Measurements from ENCODE around the gene NAV2. TPM values are rescaled to one million over a fixed set of nuclear protein-coding genes. Genes with fewer than 3 reads are reported as not detected.
A peak's percentile ranks its signal among the peaks of the same experiment; 100 is the strongest.
"Not testable (repeated sequence)": the region's sequence is repeated elsewhere in the genome, so short reads cannot be mapped to it uniquely, and the experiment has no call there.

NAV2 gene
- total RNA-seq, 1 donor = 11.2 TPM

GRCh38 chr11:20127671-20128527 is 415.3 kb downstream of the NAV2 start:
- H3K4me3 ChIP-seq (ENCODE audit: low read depth, low read length) = no peak overlapping the region
- DNase-seq (ENCODE audit: low read depth) = peak; percentile 68
- TF ChIP-seq, protein P1, sequence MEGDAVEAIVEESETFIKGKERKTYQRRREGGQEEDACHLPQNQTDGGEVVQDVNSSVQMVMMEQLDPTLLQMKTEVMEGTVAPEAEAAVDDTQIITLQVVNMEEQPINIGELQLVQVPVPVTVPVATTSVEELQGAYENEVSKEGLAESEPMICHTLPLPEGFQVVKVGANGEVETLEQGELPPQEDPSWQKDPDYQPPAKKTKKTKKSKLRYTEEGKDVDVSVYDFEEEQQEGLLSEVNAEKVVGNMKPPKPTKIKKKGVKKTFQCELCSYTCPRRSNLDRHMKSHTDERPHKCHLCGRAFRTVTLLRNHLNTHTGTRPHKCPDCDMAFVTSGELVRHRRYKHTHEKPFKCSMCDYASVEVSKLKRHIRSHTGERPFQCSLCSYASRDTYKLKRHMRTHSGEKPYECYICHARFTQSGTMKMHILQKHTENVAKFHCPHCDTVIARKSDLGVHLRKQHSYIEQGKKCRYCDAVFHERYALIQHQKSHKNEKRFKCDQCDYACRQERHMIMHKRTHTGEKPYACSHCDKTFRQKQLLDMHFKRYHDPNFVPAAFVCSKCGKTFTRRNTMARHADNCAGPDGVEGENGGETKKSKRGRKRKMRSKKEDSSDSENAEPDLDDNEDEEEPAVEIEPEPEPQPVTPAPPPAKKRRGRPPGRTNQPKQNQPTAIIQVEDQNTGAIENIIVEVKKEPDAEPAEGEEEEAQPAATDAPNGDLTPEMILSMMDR (IDR thresholded peaks at IDR 0.05; ENCODE audit: insufficient read depth, low read depth, low read length) = peak; percentile 85

- DNase-seq (ENCODE audit: low read depth); H3K4me3 ChIP-seq (ENCODE audit: low read depth, low read length): not testable (repeated sequence)
Observed at GRCh38 chr11:20128528-20128825, 415.8 kb downstream of the NAV2 start.

DNA sequence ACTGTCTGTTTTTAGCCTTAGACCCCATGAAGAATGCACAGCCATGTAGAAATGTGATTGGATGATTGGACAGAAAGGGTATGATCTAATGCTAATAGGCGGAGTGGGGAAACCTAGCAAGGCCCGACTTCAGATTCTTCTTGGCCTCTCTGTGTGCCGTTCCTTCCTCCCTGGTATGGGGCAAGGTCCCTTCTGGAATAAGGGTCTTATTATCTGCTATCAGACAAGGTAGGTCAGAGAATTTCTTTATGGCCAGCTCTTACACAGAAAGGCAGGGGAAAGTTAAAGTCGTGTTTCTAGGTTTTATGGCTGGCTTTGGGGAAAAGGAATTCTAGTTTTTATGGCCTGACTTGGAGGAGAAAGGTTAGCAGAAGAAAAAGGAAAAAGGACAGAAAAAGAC is 417.0 kb downstream of the NAV2 start:
- TF ChIP-seq, protein P1 (IDR thresholded peaks at IDR 0.05; ENCODE audit: insufficient read depth, low read depth, low read length) = no peak
- no peak for DNase-seq (ENCODE audit: low read depth)
- no peak overlapping the region for H3K4me3 ChIP-seq (ENCODE audit: low read depth, low read length)

DNA sequence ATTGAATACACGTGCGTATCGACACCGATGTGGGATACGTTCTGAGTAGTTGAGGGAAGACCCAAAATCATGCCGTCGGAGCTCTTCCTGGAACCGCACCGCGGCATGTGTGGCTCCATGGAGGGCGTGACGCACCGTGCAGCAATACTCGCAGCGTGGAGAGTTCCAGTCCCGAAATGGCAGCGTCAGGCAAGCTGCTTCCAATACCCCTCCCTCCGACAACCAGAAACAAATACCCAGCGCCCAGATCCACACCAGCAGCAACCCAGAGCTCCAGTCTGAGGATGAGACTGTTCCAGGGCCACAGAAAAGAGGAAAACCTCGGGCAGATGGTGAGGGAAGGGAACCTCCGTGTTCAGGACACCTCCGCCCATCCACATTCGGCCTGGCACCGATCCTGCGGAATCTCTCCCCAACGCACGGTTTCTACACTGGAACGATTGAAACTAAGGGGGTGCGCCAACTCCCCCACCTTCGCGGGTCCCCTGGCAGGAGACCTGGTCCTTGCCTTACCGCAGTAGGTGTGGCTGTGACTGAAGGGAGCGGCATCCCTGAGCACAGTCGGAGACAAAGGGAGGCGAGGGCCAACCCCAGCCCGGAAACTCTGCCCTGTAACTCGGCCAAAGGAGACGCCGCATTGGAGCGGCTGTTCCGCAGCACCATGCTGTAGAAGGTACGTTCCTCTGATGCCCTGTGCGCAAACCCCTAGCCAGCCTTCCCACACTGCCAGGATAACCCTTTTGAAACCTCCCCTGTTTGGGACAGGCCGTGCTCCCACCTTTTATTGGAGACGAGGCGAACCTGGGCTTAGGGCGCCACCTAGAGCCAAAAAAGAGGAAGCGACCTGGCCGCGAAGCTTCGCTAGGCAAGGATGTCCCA is 419.4 kb downstream of the NAV2 start:
- peak overlapping the region; percentile 51 for H3K4me3 ChIP-seq (ENCODE audit: low read depth, low read length)
- TF ChIP-seq, protein P1 (IDR thresholded peaks at IDR 0.05; ENCODE audit: insufficient read depth, low read depth, low read length) = peak; percentile 92
- peak; percentile 53 for DNase-seq (ENCODE audit: low read depth)

- no peak for DNase-seq (ENCODE audit: low read depth)
- TF ChIP-seq, protein P1 (IDR thresholded peaks at IDR 0.05; ENCODE audit: insufficient read depth, low read depth, low read length) = no peak
- H3K4me3 ChIP-seq (ENCODE audit: low read depth, low read length) = peak overlapping the region; percentile 51
Observed at GRCh38 chr11:20132667-20133039, 420.0 kb downstream of the NAV2 start.

- peak; percentile 57 for DNase-seq (ENCODE audit: low read depth)
- TF ChIP-seq, protein P1 (IDR thresholded peaks at IDR 0.05; ENCODE audit: insufficient read depth, low read depth, low read length) = no peak
- H3K4me3 ChIP-seq (ENCODE audit: low read depth, low read length) = no peak overlapping the region
Observed at GRCh38 chr11:20134991-20135736, 422.5 kb downstream of the NAV2 start.

GRCh38 chr11:20137637-20138036 is 425.0 kb downstream of the NAV2 start:
- H3K4me3 ChIP-seq (ENCODE audit: low read depth, low read length) = no peak overlapping the region
- TF ChIP-seq, protein P1 (IDR thresholded peaks at IDR 0.05; ENCODE audit: insufficient read depth, low read depth, low read length) = no peak
- no peak for DNase-seq (ENCODE audit: low read depth)

Data from fibroblast of villous mesenchyme (primary cell).